ENCODE results near the gene WDR43. TPM values are rescaled to one million over a fixed set of nuclear protein-coding genes. Genes with fewer than 3 reads are reported as not detected.

Gene WDR43
- total RNA-seq, 1 donor from 2014 or later: 188 TPM

DNA sequence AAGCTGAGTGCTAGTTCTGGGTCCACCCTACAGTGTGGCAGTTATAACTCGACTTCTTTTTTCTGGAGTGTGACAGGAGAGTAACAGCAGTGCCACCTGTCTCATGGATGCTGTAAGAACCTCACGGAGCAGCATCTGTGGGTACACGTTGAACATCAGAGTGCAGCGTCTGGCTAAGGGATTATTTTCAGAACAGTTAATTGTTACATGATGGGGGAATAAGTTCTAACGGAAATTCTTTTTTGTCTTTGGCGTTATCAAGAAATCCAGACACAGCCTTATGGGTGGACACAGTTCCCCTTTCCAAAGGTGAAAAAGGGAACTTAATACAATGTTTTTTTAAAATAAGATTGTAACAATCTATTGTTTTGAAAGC, 58.4 kb downstream of the WDR43 start:
- peaks cover 22% of the 10 kb centered on the region for H3K36me3 Mint-ChIP-seq (ENCODE audit: low read depth)
- H3K4me3 Mint-ChIP-seq: no peak overlapping the region
- peaks cover 8% of the 10 kb centered on the region for H3K27me3 Mint-ChIP-seq (ENCODE audit: insufficient read depth)
- H3K9me3 Mint-ChIP-seq: no peaks in the 10 kb centered on the region
- DNase-seq (ENCODE audit: low spot score): no peak
- intact Hi-C loops (cut with micrococcal nuclease): no loop called here
- H3K4me1 Mint-ChIP-seq (ENCODE audit: low read depth): no peaks in the 10 kb centered on the region
- H3K27ac Mint-ChIP-seq: no peak overlapping the region

GRCh38 chr2:28955467-28955866, 61.0 kb downstream of the WDR43 start:
- H3K9me3 Mint-ChIP-seq: no peaks in the 10 kb centered on the region
- H3K27ac Mint-ChIP-seq: no peak overlapping the region
- no peaks in the 10 kb centered on the region for H3K4me1 Mint-ChIP-seq (ENCODE audit: low read depth)
- intact Hi-C loops (cut with micrococcal nuclease): loop anchor here (5.0 kb wide), 1 partner anchor 133 kb away; no protein-coding TSS in a partner anchor
- H3K4me3 Mint-ChIP-seq: no peak overlapping the region
- H3K36me3 Mint-ChIP-seq (ENCODE audit: low read depth): no peaks in the 10 kb centered on the region
- H3K27me3 Mint-ChIP-seq (ENCODE audit: insufficient read depth): peaks cover 10% of the 10 kb centered on the region
- no peak for DNase-seq (ENCODE audit: low spot score)

GRCh38 chr2:28956415-28956826, 62.0 kb downstream of the WDR43 start:
- Mint-ChIP-seq H3K9me3 (no peaks in the 10 kb centered on the region), H3K4me3 (no peak overlapping the region), H3K27ac (no peak overlapping the region), H3K4me1 (ENCODE audit: low read depth) (no peaks in the 10 kb centered on the region), H3K27me3 (ENCODE audit: insufficient read depth) (peaks cover 10% of the 10 kb centered on the region), H3K36me3 (ENCODE audit: low read depth) (no peaks in the 10 kb centered on the region)
- intact Hi-C loops (cut with micrococcal nuclease): loop anchor here (5.0 kb wide), 1 partner anchor 134 kb away; no protein-coding TSS in a partner anchor
- DNase-seq (ENCODE audit: low spot score): peak; percentile 9

DNA sequence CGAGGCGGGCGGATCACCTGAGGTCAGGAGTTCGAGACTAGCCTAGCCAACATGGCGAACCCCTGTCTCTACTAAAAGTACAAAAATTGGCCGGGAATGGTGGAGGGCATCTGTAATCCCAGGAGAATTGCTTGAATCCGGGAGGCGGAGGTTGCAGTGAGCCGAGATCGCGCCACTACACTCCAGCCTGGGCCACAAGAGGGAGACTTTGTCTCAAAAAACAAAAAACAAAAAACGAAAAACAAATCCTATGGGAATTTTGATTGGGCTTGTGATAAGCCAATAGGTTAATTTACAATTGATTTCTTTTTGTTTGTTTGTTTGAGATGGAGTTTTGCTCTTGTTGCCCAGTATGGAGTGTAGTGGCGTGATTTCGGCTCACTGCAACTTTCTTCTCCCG, 62.4 kb downstream of the WDR43 start:
- intact Hi-C loops (cut with micrococcal nuclease): loop anchor here (5.0 kb wide), 1 partner anchor 135 kb away; no protein-coding TSS in a partner anchor
- Mint-ChIP-seq H3K27ac (no peak overlapping the region), H3K36me3 (ENCODE audit: low read depth) (no peaks in the 10 kb centered on the region), H3K27me3 (ENCODE audit: insufficient read depth) (peaks cover 10% of the 10 kb centered on the region), H3K9me3 (no peaks in the 10 kb centered on the region), H3K4me1 (ENCODE audit: low read depth) (no peaks in the 10 kb centered on the region), H3K4me3 (no peak overlapping the region)
- no peak for DNase-seq (ENCODE audit: low spot score)

- intact Hi-C loops (cut with micrococcal nuclease): loop anchor here (1.0 to 5.0 kb wide), 5 partner anchors 57 to 1114 kb away; no protein-coding TSS in a partner anchor
- Mint-ChIP-seq H3K27ac (no peak overlapping the region), H3K36me3 (ENCODE audit: low read depth) (no peaks in the 10 kb centered on the region), H3K4me3 (no peak overlapping the region), H3K4me1 (ENCODE audit: low read depth) (no peaks in the 10 kb centered on the region), H3K27me3 (ENCODE audit: insufficient read depth) (peaks cover 14% of the 10 kb centered on the region), H3K9me3 (no peaks in the 10 kb centered on the region)
- peak; percentile 11 for DNase-seq (ENCODE audit: low spot score)
Observed at GRCh38 chr2:28958689-28959088, 64.2 kb downstream of the WDR43 start.

DNA sequence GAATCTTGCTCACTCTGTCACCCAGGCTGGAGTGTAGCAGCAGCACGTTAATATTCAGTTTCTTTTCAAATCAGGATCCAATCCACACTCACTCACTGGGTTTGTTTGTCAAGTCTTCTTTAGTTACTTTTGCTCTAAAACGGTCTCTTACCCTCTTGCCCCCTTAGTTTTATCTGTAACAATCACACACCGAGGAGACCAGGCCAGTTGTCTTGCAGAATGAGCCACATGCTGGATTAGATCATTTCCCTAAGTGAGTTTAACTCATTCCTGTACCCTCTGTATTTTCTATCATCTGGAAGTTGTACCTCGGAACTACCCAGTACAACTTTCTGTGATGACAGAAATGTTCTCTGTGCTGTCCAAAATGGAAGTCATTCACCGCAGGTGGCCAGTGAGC, 65.9 kb downstream of the WDR43 start:
- H3K27me3 Mint-ChIP-seq (ENCODE audit: insufficient read depth): peaks cover 16% of the 10 kb centered on the region
- no peaks in the 10 kb centered on the region for H3K4me1 Mint-ChIP-seq (ENCODE audit: low read depth)
- no peaks in the 10 kb centered on the region for H3K9me3 Mint-ChIP-seq
- H3K4me3 Mint-ChIP-seq: no peak overlapping the region
- H3K27ac Mint-ChIP-seq: no peak overlapping the region
- no peak for DNase-seq (ENCODE audit: low spot score)
- H3K36me3 Mint-ChIP-seq (ENCODE audit: low read depth): no peaks in the 10 kb centered on the region
- intact Hi-C loops (cut with micrococcal nuclease): no loop called here

GRCh38 chr2:28962505-28962904, 68.0 kb downstream of the WDR43 start:
- Mint-ChIP-seq H3K27ac (no peak overlapping the region), H3K4me1 (ENCODE audit: low read depth) (no peaks in the 10 kb centered on the region), H3K27me3 (ENCODE audit: insufficient read depth) (peaks cover 15% of the 10 kb centered on the region), H3K4me3 (no peak overlapping the region), H3K9me3 (no peaks in the 10 kb centered on the region), H3K36me3 (ENCODE audit: low read depth) (no peaks in the 10 kb centered on the region)
- DNase-seq (ENCODE audit: low spot score): no peak
- intact Hi-C loops (cut with micrococcal nuclease): no loop called here

- no peak overlapping the region for H3K27ac Mint-ChIP-seq
- H3K4me1 Mint-ChIP-seq (ENCODE audit: low read depth): no peaks in the 10 kb centered on the region
Observed at GRCh38 chr2:28970464-28971160, 76.1 kb downstream of the WDR43 start.

GRCh38 chr2:28972778-28973335, 78.4 kb downstream of the WDR43 start:
- no peaks in the 10 kb centered on the region for H3K4me1 Mint-ChIP-seq (ENCODE audit: low read depth)
- no peaks in the 10 kb centered on the region for H3K9me3 Mint-ChIP-seq
- no peak overlapping the region for H3K27ac Mint-ChIP-seq
- H3K4me3 Mint-ChIP-seq: no peak overlapping the region
- peaks cover 3% of the 10 kb centered on the region for H3K27me3 Mint-ChIP-seq (ENCODE audit: insufficient read depth)
- no peak for DNase-seq (ENCODE audit: low spot score)
- no peaks in the 10 kb centered on the region for H3K36me3 Mint-ChIP-seq (ENCODE audit: low read depth)
- intact Hi-C loops (cut with micrococcal nuclease): no loop called here

More at GRCh38 chr2:28970464-28971160, 76.1 kb downstream of the WDR43 start:
- no peak for DNase-seq (ENCODE audit: low spot score)
- Mint-ChIP-seq H3K36me3 (ENCODE audit: low read depth) (no peaks in the 10 kb centered on the region), H3K9me3 (no peaks in the 10 kb centered on the region), H3K4me3 (no peak overlapping the region), H3K27me3 (ENCODE audit: insufficient read depth) (peaks cover 6% of the 10 kb centered on the region)
- intact Hi-C loops (cut with micrococcal nuclease): no loop called here

GRCh38 chr2:28974252-28974651, 79.8 kb downstream of the WDR43 start:
- no peak for DNase-seq (ENCODE audit: low spot score)
- H3K9me3 Mint-ChIP-seq: no peaks in the 10 kb centered on the region
- H3K4me3 Mint-ChIP-seq: no peak overlapping the region
- peaks cover 3% of the 10 kb centered on the region for H3K27me3 Mint-ChIP-seq (ENCODE audit: insufficient read depth)
- H3K36me3 Mint-ChIP-seq (ENCODE audit: low read depth): no peaks in the 10 kb centered on the region
- H3K27ac Mint-ChIP-seq: no peak overlapping the region
- intact Hi-C loops (cut with micrococcal nuclease): no loop called here
- H3K4me1 Mint-ChIP-seq (ENCODE audit: low read depth): no peaks in the 10 kb centered on the region

DNA sequence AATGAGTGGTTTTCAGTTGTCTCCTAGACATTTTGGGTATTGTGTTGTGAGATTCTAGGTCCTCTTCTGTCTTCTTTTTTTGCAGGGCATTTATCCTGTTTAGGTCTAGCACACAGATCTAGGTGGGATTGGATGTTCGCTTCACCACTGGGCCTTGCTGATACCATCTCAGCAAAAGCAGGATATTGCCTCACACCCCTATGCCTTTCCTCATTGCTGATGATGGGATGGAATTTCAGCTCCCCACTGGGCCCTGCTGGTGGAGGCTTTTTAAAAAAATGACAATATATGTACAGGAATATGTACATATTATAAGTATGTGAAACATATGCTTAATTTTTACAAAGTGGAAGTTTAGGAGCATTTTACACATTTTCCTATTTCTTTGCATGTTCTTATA, 81.2 kb downstream of the WDR43 start:
- no peak overlapping the region for H3K4me3 Mint-ChIP-seq
- no peaks in the 10 kb centered on the region for H3K4me1 Mint-ChIP-seq (ENCODE audit: low read depth)
- DNase-seq (ENCODE audit: low spot score): no peak
- no peak overlapping the region for H3K27ac Mint-ChIP-seq
- no peaks in the 10 kb centered on the region for H3K9me3 Mint-ChIP-seq
- peaks cover 3% of the 10 kb centered on the region for H3K27me3 Mint-ChIP-seq (ENCODE audit: insufficient read depth)
- intact Hi-C loops (cut with micrococcal nuclease): no loop called here
- H3K36me3 Mint-ChIP-seq (ENCODE audit: low read depth): no peaks in the 10 kb centered on the region

DNA sequence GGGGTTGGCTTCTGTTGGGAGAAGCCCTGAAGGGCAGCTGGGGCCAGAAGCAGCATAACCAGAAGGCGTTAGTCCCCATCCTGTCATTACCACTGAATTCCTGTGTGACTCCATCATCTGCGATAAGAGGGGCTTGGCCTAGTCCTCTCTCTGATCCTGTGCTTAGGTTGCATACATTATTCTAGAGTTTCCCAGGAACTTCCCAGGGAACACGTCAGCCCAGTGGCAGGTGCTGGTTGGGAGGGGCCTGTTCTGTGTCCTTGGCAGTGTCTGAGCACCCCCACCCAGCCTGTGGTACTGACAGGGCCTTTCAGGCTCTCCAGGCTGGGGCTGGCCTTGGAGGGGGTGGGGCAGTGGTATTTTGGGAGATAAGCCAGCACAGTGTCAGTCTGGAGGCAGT, 82.1 kb downstream of the WDR43 start:
- H3K27me3 Mint-ChIP-seq (ENCODE audit: insufficient read depth): peaks cover 3% of the 10 kb centered on the region
- no peaks in the 10 kb centered on the region for H3K9me3 Mint-ChIP-seq
- intact Hi-C loops (cut with micrococcal nuclease): no loop called here
- H3K27ac Mint-ChIP-seq: no peak overlapping the region
- no peaks in the 10 kb centered on the region for H3K36me3 Mint-ChIP-seq (ENCODE audit: low read depth)
- no peak for DNase-seq (ENCODE audit: low spot score)
- no peaks in the 10 kb centered on the region for H3K4me1 Mint-ChIP-seq (ENCODE audit: low read depth)
- H3K4me3 Mint-ChIP-seq: no peak overlapping the region

DNA sequence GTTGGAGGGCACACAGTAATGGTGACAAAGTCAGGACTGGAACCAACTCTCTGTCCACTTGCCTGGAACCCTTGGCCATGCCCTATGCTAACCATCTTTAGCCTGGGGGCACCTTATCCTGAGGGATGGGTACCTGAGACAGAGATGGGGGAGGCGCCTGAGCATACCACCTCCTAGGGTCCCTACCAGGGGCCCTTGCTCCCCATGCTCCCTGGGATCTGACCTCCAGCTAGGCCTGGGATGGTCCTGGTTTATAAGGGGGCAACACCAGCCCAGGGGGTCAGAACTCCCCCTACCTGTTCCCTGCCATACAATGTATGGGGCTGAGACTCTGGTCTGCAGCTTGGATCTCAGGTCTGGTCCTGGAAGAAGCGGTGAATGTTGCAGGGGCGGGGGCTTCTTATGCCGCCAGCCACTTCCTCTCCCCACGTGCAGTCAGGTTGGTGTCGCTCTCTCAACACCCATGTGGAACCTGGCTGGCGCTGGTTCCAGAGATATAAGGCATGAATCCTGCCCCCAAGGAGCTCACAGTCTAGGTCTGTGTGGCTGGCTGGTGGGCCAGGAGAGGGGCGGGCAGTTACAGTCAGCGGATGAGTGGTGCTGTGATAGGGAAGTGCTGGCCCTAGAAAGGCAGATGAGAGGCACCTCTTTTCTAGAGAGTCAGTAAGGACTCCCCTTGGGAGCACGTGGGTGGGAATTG, 82.9 kb downstream of the WDR43 start:
- no peaks in the 10 kb centered on the region for H3K36me3 Mint-ChIP-seq (ENCODE audit: low read depth)
- no peak overlapping the region for H3K27ac Mint-ChIP-seq
- H3K4me3 Mint-ChIP-seq: no peak overlapping the region
- H3K4me1 Mint-ChIP-seq (ENCODE audit: low read depth): no peaks in the 10 kb centered on the region
- intact Hi-C loops (cut with micrococcal nuclease): no loop called here
- no peak for DNase-seq (ENCODE audit: low spot score)
- peaks cover 3% of the 10 kb centered on the region for H3K27me3 Mint-ChIP-seq (ENCODE audit: insufficient read depth)
- no peaks in the 10 kb centered on the region for H3K9me3 Mint-ChIP-seq
